GM18499 (cell line): Measurements from ENCODE around the gene SARS2.
"Not testable (repeated sequence)": the region's sequence is repeated elsewhere in the genome, so short reads cannot be mapped to it uniquely, and the experiment has no call there.

Source experiments
- ATAC-seq: cut with Tn5 transposase; IDR thresholded peaks from one replicate; pipeline ENCODE4 v1.9.1; 2021; ENCODE audit warnings: moderate number of reproducible peaks; ENCODE audit not compliant: insufficient read depth, unreplicated experiment

The SARS2 gene

GRCh38 chr19:38898788-38899446 is 31.6 kb downstream of the SARS2 start:
- ATAC-seq, result no peak

GRCh38 chr19:38894968-38895367 is 35.6 kb downstream of the SARS2 start:
- no peak for ATAC-seq

GRCh38 chr19:38893341-38893771 is 37.2 kb downstream of the SARS2 start:
- no peak for ATAC-seq

GRCh38 chr19:38892841-38893240 is 37.7 kb downstream of the SARS2 start:
- ATAC-seq, result no peak

- no peak for ATAC-seq
Observed at GRCh38 chr19:38891771-38892170, 38.8 kb downstream of the SARS2 start.

GRCh38 chr19:38890686-38891085 is 39.9 kb downstream of the SARS2 start:
- ATAC-seq, result no peak

- no peak for ATAC-seq
Observed at GRCh38 chr19:38889803-38890202, 40.8 kb downstream of the SARS2 start.

GRCh38 chr19:38888876-38889275 is 41.7 kb downstream of the SARS2 start:
- ATAC-seq, result no peak

GRCh38 chr19:38884691-38885090 is 45.9 kb downstream of the SARS2 start:
- ATAC-seq, result not testable (repeated sequence)

GRCh38 chr19:38883286-38883685 is 47.3 kb downstream of the SARS2 start:
- no peak for ATAC-seq

GRCh38 chr19:38880882-38881609 is 49.5 kb downstream of the SARS2 start:
- no peak for ATAC-seq

GRCh38 chr19:38880076-38880881 is 50.3 kb downstream of the SARS2 start:
- no peak for ATAC-seq

- ATAC-seq, result no peak
Observed at GRCh38 chr19:38879400-38879751, 51.2 kb downstream of the SARS2 start.

- ATAC-seq, result no peak
Observed at GRCh38 chr19:38878575-38879399, 51.8 kb downstream of the SARS2 start.

- no peak for ATAC-seq
Observed at GRCh38 chr19:38877781-38878574, 52.6 kb downstream of the SARS2 start, which contains the start of gene RINL. Gene RINL, minus strand, starts transcription at chr19:38878275. Its CDS starts 1,533 bp downstream, at chr19:38876742.

- ATAC-seq, result no peak
Observed at GRCh38 chr19:38875656-38876395, 54.7 kb downstream of the SARS2 start.

GRCh38 chr19:38873400-38873799 is 57.2 kb downstream of the SARS2 start:
- not testable (repeated sequence) for ATAC-seq

- no peak for ATAC-seq
Observed at GRCh38 chr19:38870612-38871011, 60.0 kb downstream of the SARS2 start.
